ENCODE measurements around the gene TANGO2.
A peak's percentile ranks its signal among the peaks of the same experiment; 100 is the strongest.

TANGO2 gene

GRCh38 chr22:20020533-20021195, at the start of gene TANGO2:
TANGO2 (plus strand) TSS chr22:20021110; CDS start chr22:20036799, 15,689 bp downstream.
- DNase-seq: peak; percentile 32

GRCh38 chr22:19971276-19972124, 49.4 kb upstream of the TANGO2 start:
- no peak for DNase-seq

GRCh38 chr22:19972251-19972650, 48.7 kb upstream of the TANGO2 start:
- no peak for DNase-seq

GRCh38 chr22:19972652-19973550, 48.0 kb upstream of the TANGO2 start:
- DNase-seq: no peak

GRCh38 chr22:19973551-19974267, 47.2 kb upstream of the TANGO2 start:
- DNase-seq: no peak

- peak; percentile 83 for DNase-seq
Observed at GRCh38 chr22:19974268-19974861, 46.5 kb upstream of the TANGO2 start.

GRCh38 chr22:19974935-19975706, 45.8 kb upstream of the TANGO2 start:
- DNase-seq: no peak

GRCh38 chr22:19975707-19976035, 45.2 kb upstream of the TANGO2 start:
- no peak for DNase-seq

- no peak for DNase-seq
Observed at GRCh38 chr22:19976671-19977070, 44.2 kb upstream of the TANGO2 start.

- no peak for DNase-seq
Observed at GRCh38 chr22:19977296-19978243, 43.3 kb upstream of the TANGO2 start.

GRCh38 chr22:19978748-19979147, 42.2 kb upstream of the TANGO2 start:
- DNase-seq: no peak

- no peak for DNase-seq
Observed at GRCh38 chr22:19979712-19980493, 41.0 kb upstream of the TANGO2 start.

- no peak for DNase-seq
Observed at GRCh38 chr22:19980766-19981165, 40.1 kb upstream of the TANGO2 start.

GRCh38 chr22:19981171-19981960, 39.5 kb upstream of the TANGO2 start:
- no peak for DNase-seq

- DNase-seq: no peak
Observed at GRCh38 chr22:19981961-19982920, 38.7 kb upstream of the TANGO2 start.

- DNase-seq: no peak
Observed at GRCh38 chr22:19982991-19983578, 37.8 kb upstream of the TANGO2 start.

GRCh38 chr22:19983741-19984140, 37.2 kb upstream of the TANGO2 start:
- DNase-seq: no peak
